Measurements from ENCODE around the gene RASSF3. TPM values are rescaled to one million over a fixed set of nuclear protein-coding genes. Genes with fewer than 3 reads are reported as not detected.

RASSF3 gene
- total RNA-seq, 1 experiment from 2014 or later, result 30.5 TPM

DNA sequence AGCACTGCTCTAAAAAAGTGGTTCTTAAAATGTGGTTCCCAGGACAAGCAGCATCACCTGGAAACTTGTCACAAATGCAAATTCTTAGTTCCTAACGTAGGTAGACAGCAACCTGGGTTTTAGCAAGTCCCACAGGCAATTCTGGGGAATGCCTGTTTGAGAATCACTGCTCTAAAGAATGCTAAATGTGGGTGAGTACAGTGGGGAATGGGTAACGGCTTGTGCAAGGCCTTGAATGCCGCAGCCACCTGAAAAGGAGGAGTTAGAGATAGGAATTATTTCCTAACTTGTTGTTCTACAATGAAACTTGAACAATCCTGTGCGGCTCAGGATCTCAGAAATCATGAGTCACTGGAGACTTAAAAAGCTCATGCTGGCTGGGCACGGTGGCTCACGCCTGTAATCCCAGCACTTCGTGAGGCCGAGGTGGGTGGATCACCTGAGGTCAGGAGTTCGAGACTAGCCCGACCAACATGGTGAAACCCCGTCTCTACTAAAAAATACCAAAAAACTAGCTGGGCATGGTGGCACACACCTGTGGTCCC is 114.0 kb downstream of the RASSF3 start:
- Mint-ChIP-seq H3K4me3 (ENCODE audit: unreplicated experiment) (no peak overlapping the region), H3K9me3 (ENCODE audit: unreplicated experiment) (no peaks in the 10 kb centered on the region), H3K4me1 (ENCODE audit: insufficient read depth, unreplicated experiment) (no peaks in the 10 kb centered on the region), H3K27me3 (ENCODE audit: insufficient read depth, unreplicated experiment) (no peaks in the 10 kb centered on the region), H3K27ac (ENCODE audit: low read depth, unreplicated experiment) (no peak overlapping the region), H3K36me3 (ENCODE audit: insufficient read depth, unreplicated experiment) (peaks cover 63% of the 10 kb centered on the region)
- DNase-seq (ENCODE audit: unreplicated experiment), result peak; percentile 59
- TF ChIP-seq, protein P1, sequence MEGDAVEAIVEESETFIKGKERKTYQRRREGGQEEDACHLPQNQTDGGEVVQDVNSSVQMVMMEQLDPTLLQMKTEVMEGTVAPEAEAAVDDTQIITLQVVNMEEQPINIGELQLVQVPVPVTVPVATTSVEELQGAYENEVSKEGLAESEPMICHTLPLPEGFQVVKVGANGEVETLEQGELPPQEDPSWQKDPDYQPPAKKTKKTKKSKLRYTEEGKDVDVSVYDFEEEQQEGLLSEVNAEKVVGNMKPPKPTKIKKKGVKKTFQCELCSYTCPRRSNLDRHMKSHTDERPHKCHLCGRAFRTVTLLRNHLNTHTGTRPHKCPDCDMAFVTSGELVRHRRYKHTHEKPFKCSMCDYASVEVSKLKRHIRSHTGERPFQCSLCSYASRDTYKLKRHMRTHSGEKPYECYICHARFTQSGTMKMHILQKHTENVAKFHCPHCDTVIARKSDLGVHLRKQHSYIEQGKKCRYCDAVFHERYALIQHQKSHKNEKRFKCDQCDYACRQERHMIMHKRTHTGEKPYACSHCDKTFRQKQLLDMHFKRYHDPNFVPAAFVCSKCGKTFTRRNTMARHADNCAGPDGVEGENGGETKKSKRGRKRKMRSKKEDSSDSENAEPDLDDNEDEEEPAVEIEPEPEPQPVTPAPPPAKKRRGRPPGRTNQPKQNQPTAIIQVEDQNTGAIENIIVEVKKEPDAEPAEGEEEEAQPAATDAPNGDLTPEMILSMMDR (IDR thresholded peaks at IDR 0.05; ENCODE audit: unreplicated experiment), result no peak
- intact Hi-C loops (cut with micrococcal nuclease), result no loop called here
- CTCF ChIA-PET, result interaction anchor here (0.6 to 2.2 kb wide), 2 partner anchors 175 to 391 kb away, joined by 5 to 7 read pairs; no protein-coding TSS in a partner anchor
- no TSS peak for BruUV-seq (replicated peaks)
- POLR2A ChIA-PET, result interaction anchor here (1.1 kb wide), 1 partner anchor 17 kb away, joined by 3 read pairs; no protein-coding TSS in a partner anchor

DNA sequence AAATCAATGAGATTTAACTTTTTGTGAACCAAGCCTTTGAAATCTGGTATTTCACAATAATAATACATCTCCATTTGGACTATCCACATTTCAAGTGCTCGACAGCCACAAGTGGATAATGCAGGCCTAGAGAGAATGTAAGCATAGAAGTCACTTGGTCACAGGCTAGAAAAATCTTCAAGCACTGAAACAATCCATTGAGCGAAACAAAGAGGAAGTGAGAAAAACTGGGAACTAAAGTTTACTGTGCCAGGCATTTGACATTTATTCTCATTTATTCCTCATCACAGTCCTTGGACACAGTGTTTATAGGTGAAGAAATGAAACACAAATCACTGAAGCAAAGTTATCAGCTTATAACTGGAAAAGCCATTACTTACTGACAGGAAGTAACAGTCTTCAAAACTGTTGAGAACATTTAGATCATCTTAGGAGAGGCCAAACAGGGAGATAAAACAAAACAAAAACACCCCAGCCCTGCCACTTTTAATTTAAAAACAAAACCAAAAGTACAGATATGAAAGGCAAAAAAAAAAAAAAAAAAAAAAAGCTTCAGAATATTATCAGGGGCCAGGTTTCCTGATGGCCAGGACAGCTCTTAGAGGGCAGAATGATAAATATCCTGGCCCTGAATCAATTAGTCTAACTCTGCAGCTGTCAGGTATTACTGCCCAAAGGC is 119.8 kb downstream of the RASSF3 start:
- Mint-ChIP-seq H3K9me3 (ENCODE audit: unreplicated experiment) (no peaks in the 10 kb centered on the region), H3K4me3 (ENCODE audit: unreplicated experiment) (no peak overlapping the region), H3K4me1 (ENCODE audit: insufficient read depth, unreplicated experiment) (peaks cover 14% of the 10 kb centered on the region), H3K27me3 (ENCODE audit: insufficient read depth, unreplicated experiment) (no peaks in the 10 kb centered on the region), H3K36me3 (ENCODE audit: insufficient read depth, unreplicated experiment) (peaks cover 65% of the 10 kb centered on the region), H3K27ac (ENCODE audit: low read depth, unreplicated experiment) (no peak overlapping the region)
- intact Hi-C loops (cut with micrococcal nuclease), result no loop called here
- BruUV-seq (replicated peaks), result no TSS peak
- DNase-seq (ENCODE audit: unreplicated experiment), result no peak
- ChIA-PET POLR2A (no interaction called here), CTCF (interaction anchor here (0.6 kb wide), 1 partner anchor 381 kb away, joined by 3 read pairs; no protein-coding TSS in a partner anchor)
- TF ChIP-seq, protein P1 (IDR thresholded peaks at IDR 0.05; ENCODE audit: unreplicated experiment), result no peak

DNA sequence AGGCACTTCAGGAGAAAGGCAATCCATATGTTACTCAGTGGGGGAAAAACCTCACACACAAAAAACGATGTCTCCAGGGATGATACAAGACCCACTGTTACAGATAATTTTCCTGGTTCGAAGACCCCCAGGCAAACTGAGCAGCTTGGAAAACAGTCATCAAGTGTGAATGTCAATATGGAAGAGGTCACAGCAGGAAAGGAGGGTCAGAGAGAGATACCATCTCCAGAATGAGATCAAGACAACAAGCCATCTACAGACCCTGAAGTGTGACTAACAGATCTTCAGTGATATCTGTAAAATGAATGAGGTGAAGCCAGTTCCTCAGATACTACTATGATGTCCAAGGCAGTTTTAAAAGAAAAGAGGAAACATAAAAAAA is 120.3 kb downstream of the RASSF3 start:
- ChIA-PET POLR2A (no interaction called here), CTCF (interaction anchor here (0.6 kb wide), 1 partner anchor 382 kb away, joined by 3 read pairs; no protein-coding TSS in a partner anchor)
- Mint-ChIP-seq H3K9me3 (ENCODE audit: unreplicated experiment) (no peaks in the 10 kb centered on the region), H3K4me1 (ENCODE audit: insufficient read depth, unreplicated experiment) (peaks cover 14% of the 10 kb centered on the region), H3K4me3 (ENCODE audit: unreplicated experiment) (no peak overlapping the region), H3K27me3 (ENCODE audit: insufficient read depth, unreplicated experiment) (no peaks in the 10 kb centered on the region), H3K27ac (ENCODE audit: low read depth, unreplicated experiment) (no peak overlapping the region), H3K36me3 (ENCODE audit: insufficient read depth, unreplicated experiment) (peaks cover 60% of the 10 kb centered on the region)
- DNase-seq (ENCODE audit: unreplicated experiment), result no peak
- intact Hi-C loops (cut with micrococcal nuclease), result no loop called here
- TF ChIP-seq, protein P1 (IDR thresholded peaks at IDR 0.05; ENCODE audit: unreplicated experiment), result no peak
- BruUV-seq (replicated peaks), result no TSS peak

DNA sequence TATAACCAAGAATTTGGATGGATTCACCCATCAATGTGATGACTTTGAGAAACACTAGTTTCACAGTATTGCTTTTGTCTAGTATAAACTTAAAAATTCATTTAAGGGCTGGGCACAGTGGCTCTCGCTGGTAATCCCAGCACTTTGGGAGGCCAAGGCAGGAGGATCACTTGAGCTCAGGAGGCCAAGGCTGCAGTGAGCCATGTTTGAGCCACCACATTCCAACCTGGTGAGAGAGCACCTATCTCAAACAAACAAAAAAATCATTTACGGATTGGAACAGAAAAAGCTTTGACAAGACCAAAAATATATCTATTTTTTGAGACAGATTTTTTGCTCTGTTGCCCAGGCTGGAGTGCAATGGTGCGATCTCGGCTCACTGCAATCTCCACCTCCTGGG is 121.4 kb downstream of the RASSF3 start:
- Mint-ChIP-seq H3K36me3 (ENCODE audit: insufficient read depth, unreplicated experiment) (peaks cover 65% of the 10 kb centered on the region), H3K9me3 (ENCODE audit: unreplicated experiment) (no peaks in the 10 kb centered on the region), H3K27ac (ENCODE audit: low read depth, unreplicated experiment) (no peak overlapping the region), H3K27me3 (ENCODE audit: insufficient read depth, unreplicated experiment) (no peaks in the 10 kb centered on the region), H3K4me1 (ENCODE audit: insufficient read depth, unreplicated experiment) (peaks cover 15% of the 10 kb centered on the region), H3K4me3 (ENCODE audit: unreplicated experiment) (no peak overlapping the region)
- BruUV-seq (replicated peaks), result no TSS peak
- POLR2A ChIA-PET, result no interaction called here
- TF ChIP-seq, protein P1 (IDR thresholded peaks at IDR 0.05; ENCODE audit: unreplicated experiment), result no peak
- CTCF ChIA-PET, result interaction anchor here (4.2 kb wide), 1 partner anchor 182 kb away, joined by 13 read pairs; no protein-coding TSS in a partner anchor
- no peak for DNase-seq (ENCODE audit: unreplicated experiment)
- intact Hi-C loops (cut with micrococcal nuclease), result no loop called here

Data from MCF 10A (cell line).